ENCODE measurements around the gene QDPR. TPM values are rescaled to one million over a fixed set of nuclear protein-coding genes. Genes with fewer than 3 reads are reported as not detected.
"Not testable (repeated sequence)": the region's sequence is repeated elsewhere in the genome, so short reads cannot be mapped to it uniquely, and the experiment has no call there.

The QDPR gene
- 45.1 TPM for total RNA-seq

DNA sequence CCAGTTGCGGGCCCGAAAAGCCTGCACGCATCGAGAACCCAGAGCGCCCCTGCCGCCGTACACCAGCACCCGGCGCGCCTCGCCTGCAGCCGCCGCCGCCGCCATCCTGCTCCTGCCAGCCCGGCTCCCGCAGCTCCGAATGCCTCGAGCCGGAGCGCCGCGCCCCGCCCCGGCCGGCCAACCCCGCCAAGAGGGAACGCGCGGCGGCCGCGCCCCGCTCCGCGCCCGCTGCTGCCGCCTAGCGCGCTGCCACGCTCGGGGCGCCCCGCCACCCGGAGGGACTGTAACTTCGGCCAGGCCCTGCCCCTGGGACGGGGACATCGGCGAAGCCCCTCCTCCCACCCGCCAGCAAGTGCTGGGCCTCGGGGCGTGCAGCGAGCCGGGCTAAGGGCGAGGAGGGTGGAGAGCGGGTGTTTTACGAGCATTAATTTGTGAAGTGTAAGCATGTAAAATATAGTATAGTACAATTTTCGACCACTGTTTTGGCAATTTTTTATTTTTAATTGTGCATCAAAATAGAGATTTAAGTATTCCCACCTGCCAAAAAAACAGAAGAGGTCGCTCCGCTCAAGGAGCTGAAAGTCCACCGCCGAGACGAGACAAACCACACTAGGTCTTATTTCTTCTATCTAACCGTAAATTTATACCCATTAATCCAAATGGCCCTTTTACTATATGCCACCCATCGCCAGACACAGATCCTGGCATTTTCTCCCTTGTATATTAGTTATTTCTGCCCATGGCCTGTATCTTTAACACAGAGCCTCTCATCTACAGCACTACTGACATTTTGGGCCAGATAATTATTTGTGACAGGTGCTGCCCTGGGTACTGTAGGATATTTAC is at the start of gene QDPR:
TSS of gene QDPR (minus strand) at position 141 of the 846 bp plus-strand sequence. CDS start at position 105, 36 bp downstream.
- DNase-seq (ENCODE audit: low spot score) = peak; percentile 74

DNA sequence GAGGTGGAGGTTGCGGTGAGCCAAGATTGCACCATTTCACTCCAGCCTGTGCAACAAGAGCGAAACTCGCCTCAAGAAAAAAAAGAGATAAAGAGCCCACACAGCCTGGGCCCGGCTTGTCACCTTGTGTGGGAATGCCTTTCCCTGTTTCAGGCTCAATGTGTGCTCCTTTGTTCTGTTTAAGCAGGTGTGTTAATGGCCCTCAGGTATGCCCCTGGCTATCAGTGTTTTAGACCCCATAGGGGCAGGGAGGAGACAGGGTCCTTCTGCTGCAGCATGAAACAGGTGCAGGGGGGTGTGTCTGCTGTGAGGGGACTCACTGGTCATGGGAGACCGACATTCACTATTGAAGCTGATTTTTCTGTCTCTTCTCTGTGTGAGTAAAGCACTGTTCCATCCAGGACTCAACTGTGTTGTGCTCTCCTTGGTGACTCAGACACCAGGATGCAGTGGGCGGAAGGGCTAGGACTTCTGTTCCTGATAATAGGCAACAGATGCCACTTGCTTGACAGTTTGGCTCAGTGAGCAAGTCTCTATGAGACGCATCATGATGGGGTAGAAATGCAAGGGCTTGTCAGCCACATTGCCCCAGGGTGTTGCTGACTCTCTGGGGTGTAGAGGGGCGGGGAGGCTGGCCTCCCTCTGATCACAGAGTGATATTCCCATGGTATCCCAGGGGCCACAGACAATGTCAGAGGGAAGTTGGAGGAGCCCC is 49.5 kb upstream of the QDPR start:
- no peak for DNase-seq (ENCODE audit: low spot score)

DNA sequence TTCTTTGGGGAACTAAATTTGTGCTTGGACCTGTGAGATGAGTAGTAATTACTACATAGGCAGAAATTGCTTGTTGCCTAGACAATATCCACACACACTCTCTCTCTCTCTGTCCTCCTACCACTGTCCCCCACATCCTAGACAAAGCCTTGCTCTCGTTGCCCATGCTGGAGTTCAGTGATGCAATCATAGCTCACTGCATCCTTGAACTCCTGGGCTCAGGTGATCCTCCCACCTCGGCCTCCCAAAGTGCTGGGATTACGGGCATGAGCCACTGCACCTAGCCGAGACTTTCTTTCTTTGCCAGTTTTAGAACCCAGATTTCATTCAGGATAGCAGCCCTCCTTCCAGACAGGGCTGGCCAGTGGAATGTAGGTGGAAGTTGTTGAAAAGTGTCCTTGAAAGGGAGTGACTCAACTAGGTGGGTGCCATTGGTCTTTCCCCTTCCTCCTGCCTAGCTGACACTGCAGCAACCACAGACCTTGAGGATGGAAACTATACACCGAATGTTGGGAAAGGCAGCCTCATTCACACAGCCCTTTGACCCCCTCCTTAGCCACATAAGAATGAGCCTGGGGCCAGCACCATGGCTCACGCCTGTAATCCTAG is 48.3 kb upstream of the QDPR start:
- DNase-seq (ENCODE audit: low spot score) = no peak

DNA sequence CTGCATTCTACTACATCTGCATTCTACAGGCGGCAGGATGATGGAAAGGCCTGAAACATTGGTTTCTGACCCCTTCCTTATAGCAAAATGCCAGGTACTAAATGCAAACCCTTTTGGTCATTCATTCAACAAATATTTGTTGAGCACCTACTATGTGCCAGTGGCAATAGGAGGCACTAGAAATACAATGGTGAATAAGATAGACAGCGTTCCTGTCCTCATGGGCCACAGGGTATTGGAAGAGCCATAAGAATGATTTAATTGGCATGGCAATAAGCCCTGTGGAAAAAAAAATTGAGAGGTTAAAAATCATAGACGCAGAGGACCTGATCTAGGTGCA is 47.8 kb upstream of the QDPR start:
- no peak for DNase-seq (ENCODE audit: low spot score)

DNA sequence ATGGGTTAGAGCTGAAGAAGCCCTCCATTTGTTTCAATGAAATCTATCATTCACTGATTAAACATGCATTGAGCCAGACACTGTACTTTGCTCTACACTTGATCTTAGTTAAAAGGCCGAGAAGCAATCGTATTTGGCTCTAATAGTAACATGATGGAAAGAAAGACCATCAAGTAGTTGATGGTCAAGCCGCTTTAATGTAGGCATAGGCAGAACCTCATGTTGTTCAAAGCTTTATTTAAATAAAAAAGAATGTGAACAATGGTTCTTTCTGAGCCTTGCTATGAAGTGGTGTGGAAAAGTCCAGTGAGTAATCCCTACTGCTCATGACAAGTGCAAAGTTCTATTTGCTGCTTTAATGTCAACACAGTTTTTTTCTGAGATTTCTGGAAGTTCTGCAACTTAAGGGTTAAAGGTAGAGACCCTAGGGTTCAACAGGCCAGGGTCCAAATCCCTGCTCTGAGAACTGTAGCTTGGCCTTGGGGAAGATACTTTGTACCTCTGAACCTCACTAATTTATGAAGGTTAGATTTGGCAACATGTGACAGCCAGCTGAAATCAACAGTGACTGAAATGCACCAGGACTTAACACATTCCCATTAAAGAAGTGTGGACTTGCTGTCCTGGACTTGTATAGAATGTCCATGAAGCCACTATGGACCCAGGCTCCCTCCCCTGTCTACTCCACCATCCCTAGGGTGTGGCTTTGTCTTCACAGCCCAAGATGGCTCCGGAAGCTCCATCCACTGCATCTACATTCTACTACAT is 47.2 kb upstream of the QDPR start:
- DNase-seq (ENCODE audit: low spot score) = no peak

DNA sequence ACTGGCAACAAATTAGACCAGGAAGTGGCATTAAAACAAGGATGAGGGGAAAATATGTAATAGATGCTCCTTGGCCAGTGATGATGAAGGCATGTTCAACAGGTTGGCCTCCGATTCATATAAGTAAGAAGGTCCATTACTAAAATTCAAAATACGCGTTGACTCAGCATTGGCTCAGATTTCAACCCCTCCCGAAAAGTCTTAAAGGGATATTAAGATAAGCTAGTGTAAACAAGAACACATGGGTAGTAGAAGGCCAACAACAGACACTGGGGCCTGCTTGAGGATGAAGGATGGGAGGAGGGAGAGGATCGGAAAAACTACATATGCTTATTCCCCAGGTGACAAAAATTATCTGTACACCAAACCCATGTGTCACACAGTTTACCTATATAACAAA is 46.0 kb upstream of the QDPR start:
- no peak for DNase-seq (ENCODE audit: low spot score)

DNA sequence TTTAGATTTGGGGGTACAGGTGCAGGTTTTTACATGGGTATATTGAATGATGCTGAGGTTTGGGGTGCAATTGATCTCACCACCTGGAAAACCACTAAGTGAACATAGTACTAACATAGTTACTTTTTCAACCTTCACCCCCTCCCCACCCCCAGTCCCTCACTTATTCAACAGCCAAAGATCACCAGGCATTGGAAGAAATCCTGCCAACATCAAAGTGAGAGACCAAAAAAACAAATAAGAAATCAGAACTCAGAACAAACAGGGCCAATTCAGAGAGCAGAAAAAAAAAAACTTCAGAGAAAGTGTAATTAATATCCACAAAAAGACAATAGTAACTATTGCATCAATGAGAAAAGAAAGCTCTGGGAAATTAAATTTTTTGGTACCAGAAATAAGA is 44.6 kb upstream of the QDPR start:
- DNase-seq (ENCODE audit: low spot score) = no peak

DNA sequence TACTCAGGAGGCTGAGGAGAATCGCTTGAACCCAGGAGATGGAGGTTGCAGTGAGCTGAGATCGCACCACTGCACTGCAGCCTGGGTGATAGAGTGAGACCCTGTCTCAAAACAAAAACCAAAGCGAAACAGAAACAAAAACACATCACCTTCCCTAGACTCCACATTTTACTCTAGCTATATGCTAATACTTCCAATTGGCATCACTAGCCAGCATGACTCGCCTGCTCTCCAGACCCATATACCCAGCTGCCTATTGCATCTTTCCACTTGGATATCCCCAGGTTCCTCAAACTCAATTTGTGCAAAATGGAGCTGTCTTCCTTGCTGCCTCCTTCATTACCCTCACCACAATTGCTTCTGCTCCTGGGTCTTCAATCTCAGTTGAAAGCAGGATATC is 42.7 kb upstream of the QDPR start:
- DNase-seq (ENCODE audit: low spot score) = no peak

DNA sequence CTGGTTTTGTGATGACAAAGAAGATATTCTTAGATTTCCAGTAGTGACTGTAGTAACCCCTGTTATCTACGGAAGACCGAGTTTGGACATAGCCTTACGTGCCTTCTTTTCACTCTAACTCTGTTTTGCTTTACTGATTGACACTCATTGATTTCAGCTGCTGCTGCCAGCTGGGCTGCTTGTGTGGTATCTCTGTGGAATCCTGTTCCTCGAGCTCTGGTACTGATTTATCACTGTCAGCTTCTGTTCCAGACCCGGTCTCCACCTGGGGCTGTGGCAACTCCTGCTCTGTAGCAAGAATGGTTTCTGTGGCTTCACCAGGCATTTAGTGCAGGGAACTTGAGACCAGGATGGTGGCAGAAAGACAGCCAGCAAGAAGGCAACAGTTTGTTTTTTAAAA is 40.5 kb upstream of the QDPR start:
- no peak for DNase-seq (ENCODE audit: low spot score)

DNA sequence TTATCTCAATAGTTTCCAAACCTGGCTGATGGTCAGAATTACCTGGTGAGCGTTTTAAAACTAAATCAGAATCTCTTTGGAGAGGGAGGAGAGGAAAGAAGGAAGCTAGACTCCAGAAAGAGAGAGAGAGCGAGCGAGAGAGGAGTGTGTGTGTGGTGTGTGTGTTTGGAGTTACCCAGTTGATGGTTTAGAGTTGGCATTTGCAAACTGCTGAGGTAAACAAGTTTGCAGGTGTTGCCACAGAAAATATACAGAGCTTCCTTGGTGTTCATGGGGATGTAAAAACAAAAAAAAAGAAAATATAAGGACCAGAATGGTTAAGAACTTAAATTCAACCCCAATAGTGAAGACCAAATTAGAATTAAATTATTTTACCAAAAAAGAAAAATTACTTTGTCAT is 38.7 kb upstream of the QDPR start:
- no peak for DNase-seq (ENCODE audit: low spot score)

- DNase-seq (ENCODE audit: low spot score) = no peak
These were observed 34.8 kb upstream of the QDPR start for GRCh38 chr4:17546678-17547077.

DNA sequence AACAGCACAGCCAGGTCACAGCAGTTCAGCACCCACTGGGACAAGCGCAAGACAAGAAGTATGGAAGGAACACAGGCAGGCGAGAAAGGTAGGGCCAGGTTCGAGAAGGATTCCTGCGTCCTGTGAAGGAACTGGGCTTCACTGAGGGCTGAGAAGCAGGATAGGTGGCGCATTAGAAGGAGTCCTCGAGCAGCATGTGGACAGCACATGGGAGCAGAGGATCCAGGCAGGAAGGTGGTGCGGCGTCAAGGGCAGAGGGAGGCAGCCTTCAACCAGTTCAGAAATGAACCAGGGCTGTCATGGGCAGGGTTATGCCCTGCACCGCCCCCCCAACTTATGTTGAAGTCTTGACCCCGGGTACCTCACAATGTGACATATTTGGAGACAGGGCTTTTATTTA is 34.3 kb upstream of the QDPR start:
- no peak for DNase-seq (ENCODE audit: low spot score)

DNA sequence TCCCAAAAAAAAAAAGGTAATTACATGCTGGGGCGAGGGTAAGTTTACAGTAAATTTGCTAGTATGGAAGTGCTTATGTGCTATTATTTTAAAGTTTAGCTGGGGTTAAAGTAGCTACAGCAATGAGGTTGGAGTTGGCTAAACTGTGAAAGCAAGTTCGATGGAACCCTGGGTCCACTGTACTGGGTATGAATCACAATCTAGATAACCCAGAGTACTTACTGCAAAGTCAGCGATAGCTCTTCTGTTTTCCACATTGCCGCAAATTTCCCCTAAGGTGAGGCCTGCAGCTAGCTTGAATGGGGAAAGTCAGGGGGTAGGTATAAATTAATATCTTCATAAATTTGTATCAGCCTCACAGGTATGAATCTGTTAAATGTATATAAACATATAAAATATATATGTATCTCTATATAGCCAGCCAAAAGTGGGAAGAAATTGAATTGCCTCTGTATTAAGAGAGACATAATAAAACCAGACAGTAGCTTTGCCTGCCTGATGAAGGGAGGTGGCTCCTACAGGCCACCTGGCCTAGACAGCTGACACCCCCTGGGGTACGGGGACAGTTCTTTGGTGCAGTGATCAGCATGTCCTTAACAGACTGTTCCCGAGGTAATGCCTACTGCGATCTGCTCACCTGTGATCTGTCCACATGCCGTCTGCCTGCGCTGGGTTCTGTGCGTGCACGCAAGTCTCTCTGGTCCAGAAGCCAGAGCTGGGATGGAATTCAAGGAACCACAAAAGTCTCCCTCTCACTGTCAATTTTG is 33.7 kb upstream of the QDPR start:
- DNase-seq (ENCODE audit: low spot score) = no peak

GRCh38 chr4:17544831-17545234 is 32.9 kb upstream of the QDPR start:
- DNase-seq (ENCODE audit: low spot score) = peak; percentile 53

GRCh38 chr4:17544205-17544604 is 32.3 kb upstream of the QDPR start:
- DNase-seq (ENCODE audit: low spot score) = peak; percentile 45

GRCh38 chr4:17537060-17537459 is 25.2 kb upstream of the QDPR start:
- DNase-seq (ENCODE audit: low spot score) = not testable (repeated sequence)

DNA sequence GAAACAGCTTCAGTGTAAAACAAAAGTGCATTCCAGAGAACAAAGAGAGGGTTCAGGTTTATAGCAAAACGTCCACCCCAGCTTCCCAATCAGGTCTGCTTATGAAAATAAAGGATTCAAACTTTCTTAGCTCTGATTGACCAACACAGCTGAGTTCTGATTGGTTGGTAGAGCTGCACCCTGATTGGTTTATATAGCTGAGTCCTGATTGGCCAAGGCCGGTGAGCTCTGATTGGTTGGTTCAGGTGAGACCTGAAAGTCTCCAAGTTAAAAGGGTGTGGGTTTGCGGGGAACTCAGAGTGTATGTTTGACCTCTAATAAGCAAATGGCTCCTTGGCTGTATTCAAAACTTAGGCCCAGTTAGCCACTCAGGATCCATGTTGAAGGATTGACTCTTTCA is 24.0 kb upstream of the QDPR start:
- DNase-seq (ENCODE audit: low spot score) = no peak

DNA sequence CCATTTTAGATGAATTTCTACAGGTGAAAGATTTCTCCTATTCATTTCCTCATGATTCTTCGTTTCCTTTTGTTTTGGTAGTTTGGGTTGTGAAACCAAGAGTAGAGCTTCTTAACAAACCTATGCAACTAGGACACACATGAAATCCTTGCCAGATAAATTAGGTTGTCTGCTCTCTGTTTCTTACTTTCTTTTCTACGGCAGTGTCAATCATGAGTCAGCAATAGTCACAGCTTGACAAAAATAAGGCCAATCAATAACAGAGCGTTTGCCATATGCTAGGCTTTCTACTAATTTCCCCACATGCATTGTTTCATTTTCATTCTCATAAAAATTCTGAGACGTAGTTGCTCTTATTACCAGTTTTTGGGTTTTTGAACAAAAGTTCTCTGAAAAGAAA is 23.4 kb upstream of the QDPR start:
- no peak for DNase-seq (ENCODE audit: low spot score)

DNA sequence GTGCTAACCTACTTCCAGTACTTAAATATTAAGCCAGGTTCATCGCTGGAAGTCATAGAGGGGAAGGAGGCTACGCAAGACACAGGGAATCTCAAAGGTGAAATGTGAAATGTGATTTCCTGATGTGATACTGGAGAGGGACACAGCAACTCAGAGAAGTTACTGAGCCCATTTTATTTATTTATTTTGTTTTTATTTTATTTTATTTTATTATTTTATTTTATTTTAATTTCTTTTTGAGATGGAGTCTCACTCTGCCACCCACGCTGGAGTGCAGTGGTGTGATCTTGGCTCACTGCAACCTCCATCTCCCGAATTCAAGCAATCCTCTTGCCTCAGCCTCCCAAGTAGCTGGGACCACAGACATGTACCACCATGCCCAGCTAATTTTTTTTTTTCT is 22.8 kb upstream of the QDPR start:
- no peak for DNase-seq (ENCODE audit: low spot score)

DNA sequence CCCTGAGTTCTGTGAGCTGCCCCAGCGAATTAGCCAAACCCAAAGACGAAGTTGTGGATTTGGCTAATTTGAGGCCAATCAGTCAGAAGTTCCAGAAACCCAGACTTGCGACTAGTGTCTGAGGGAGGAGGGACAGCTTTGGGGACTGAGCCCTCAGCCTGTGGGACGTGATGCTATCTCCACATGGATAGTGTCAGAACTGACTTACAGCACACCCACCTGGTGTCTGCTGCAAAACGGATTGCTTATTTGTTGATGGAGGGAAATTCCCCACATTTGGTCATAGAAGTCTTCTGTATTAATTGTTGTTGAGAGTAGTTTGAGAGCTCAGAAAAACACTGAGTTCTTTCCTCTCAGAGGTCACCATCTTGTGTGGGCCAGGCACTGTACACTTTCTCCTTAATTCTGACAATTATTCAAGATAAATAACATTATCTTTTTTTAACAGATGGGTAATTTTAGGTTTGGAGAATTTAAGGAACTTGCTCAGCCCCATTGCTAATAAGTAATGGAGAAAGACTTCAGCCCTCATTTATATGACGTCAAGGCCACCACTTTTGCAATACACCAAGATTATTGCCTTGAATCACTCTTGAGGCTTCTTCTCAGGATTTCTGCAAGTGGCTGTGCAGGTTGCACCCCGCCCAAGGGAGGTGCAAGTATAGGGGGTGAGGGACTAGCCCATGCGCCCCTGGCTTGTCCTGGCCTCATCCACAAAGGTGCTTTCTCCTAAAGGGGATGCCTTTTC is 19.8 kb upstream of the QDPR start:
- no peak for DNase-seq (ENCODE audit: low spot score)

Measured in mucosa of gallbladder (tissue), 1 donor.